ENCODE results near the gene SERPINE1. TPM values are rescaled to one million over a fixed set of nuclear protein-coding genes. Genes with fewer than 3 reads are reported as not detected.
"Not testable (repeated sequence)": the region's sequence is repeated elsewhere in the genome, so short reads cannot be mapped to it uniquely, and the experiment has no call there.

Gene SERPINE1
- total and polyA plus RNA-seq, 5 experiments from 2014 or later: 0.11 TPM; not detected in 4

- no peaks in the 10 kb centered on the region for H3K36me3 Mint-ChIP-seq
- H3K4me3 Mint-ChIP-seq: no peak overlapping the region
- no peak for ATAC-seq
- H3K4me1 Mint-ChIP-seq: peaks cover 7 to 16% (median 15%) of the 10 kb centered on the region in 4 donors
- no peaks in the 10 kb centered on the region for H3K9me3 Mint-ChIP-seq
- POLR2A ChIA-PET: interaction anchor here (0.6 kb wide), 1 partner anchor 24 kb away, joined by 4 read pairs; no protein-coding TSS in a partner anchor
- H3K27ac Mint-ChIP-seq: peak overlapping the region in 1 of 10 donors; percentile 67
- DNase-seq: no peak
- H3K27me3 Mint-ChIP-seq: peaks cover 16 to 53% (median 21%) of the 10 kb centered on the region in 5 donors
These were observed 7.0 kb upstream of the SERPINE1 start for GRCh38 chr7:101119876-101120275.

- H3K27me3 Mint-ChIP-seq: peaks cover 17 to 58% (median 25%) of the 10 kb centered on the region in 5 donors
- ATAC-seq (no peak), DNase-seq (no peak)
- POLR2A ChIA-PET: interaction anchor here (0.7 kb wide), 1 partner anchor 20 kb away, joined by 3 read pairs; no protein-coding TSS in a partner anchor
- H3K9me3 Mint-ChIP-seq: no peaks in the 10 kb centered on the region
- H3K4me1 Mint-ChIP-seq: peaks cover 7 to 20% (median 18%) of the 10 kb centered on the region in 4 donors
- no peak overlapping the region for H3K27ac Mint-ChIP-seq
- no peaks in the 10 kb centered on the region for H3K36me3 Mint-ChIP-seq
- H3K4me3 Mint-ChIP-seq: no peak overlapping the region
These were observed 6.6 kb upstream of the SERPINE1 start for GRCh38 chr7:101120315-101120714.

GRCh38 chr7:101121631-101121990 lies 5.3 kb upstream of the SERPINE1 start:
- H3K36me3 Mint-ChIP-seq, H3K9me3 Mint-ChIP-seq, DNase-seq, ATAC-seq, POLR2A ChIA-PET: not testable (repeated sequence)
- Mint-ChIP-seq H3K4me3 (peak overlapping the region in 3 of 10 donors; percentile 11 to 40 (median 37)), H3K27ac (peak overlapping the region in 1 of 10 donors; percentile 89), H3K4me1 (peaks cover 13 to 33% (median 27%) of the 10 kb centered on the region in 4 donors), H3K27me3 (peaks cover 17 to 70% (median 28%) of the 10 kb centered on the region in 5 donors)

GRCh38 chr7:101121991-101122932 lies 4.6 kb upstream of the SERPINE1 start:
- Mint-ChIP-seq H3K36me3 (no peaks in the 10 kb centered on the region), H3K9me3 (no peaks in the 10 kb centered on the region), H3K4me1 (peaks cover 20 to 40% (median 33%) of the 10 kb centered on the region in 4 donors), H3K27ac (peak overlapping the region in 2 of 10 donors; percentile 29 to 89), H3K27me3 (peaks cover 23 to 75% (median 34%) of the 10 kb centered on the region in 5 donors), H3K4me3 (peak overlapping the region in 5 of 10 donors; percentile 11 to 61 (median 37))
- no peak for DNase-seq
- no peak for ATAC-seq
- POLR2A ChIA-PET: no interaction called here

- DNase-seq (no peak), ATAC-seq (no peak)
- Mint-ChIP-seq H3K4me1 (peaks cover 24 to 47% (median 38%) of the 10 kb centered on the region in 4 donors), H3K36me3 (no peaks in the 10 kb centered on the region), H3K9me3 (no peaks in the 10 kb centered on the region), H3K27me3 (peaks cover 25 to 84% (median 35%) of the 10 kb centered on the region in 5 donors), H3K4me3 (peak overlapping the region in 2 of 10 donors; percentile 3 to 52), H3K27ac (no peak overlapping the region)
- POLR2A ChIA-PET: interaction anchor here (0.6 kb wide), 1 partner anchor 28 kb away, joined by 4 read pairs; no protein-coding TSS in a partner anchor
These were observed 3.8 kb upstream of the SERPINE1 start for GRCh38 chr7:101122933-101123702.

GRCh38 chr7:101123703-101124068 lies 3.2 kb upstream of the SERPINE1 start:
- Mint-ChIP-seq H3K27me3 (peaks cover 25 to 87% (median 35%) of the 10 kb centered on the region in 5 donors), H3K4me3 (no peak overlapping the region), H3K36me3 (no peaks in the 10 kb centered on the region), H3K9me3 (no peaks in the 10 kb centered on the region), H3K4me1 (peaks cover 24 to 47% (median 39%) of the 10 kb centered on the region in 4 donors), H3K27ac (no peak overlapping the region)
- ATAC-seq (no peak), DNase-seq (no peak)
- POLR2A ChIA-PET: interaction anchor here (0.6 kb wide), 1 partner anchor 27 kb away, joined by 4 read pairs; no protein-coding TSS in a partner anchor

GRCh38 chr7:101124376-101125056 lies 2.4 kb upstream of the SERPINE1 start:
- Mint-ChIP-seq H3K4me1 (peaks cover 24 to 47% (median 39%) of the 10 kb centered on the region in 4 donors), H3K4me3 (no peak overlapping the region), H3K36me3 (no peaks in the 10 kb centered on the region), H3K9me3 (no peaks in the 10 kb centered on the region), H3K27ac (peak overlapping the region in 2 of 10 donors; percentile 53 to 58), H3K27me3 (peaks cover 25 to 89% (median 38%) of the 10 kb centered on the region in 5 donors)
- DNase-seq: no peak
- ATAC-seq: no peak
- POLR2A ChIA-PET: no interaction called here

GRCh38 chr7:101125989-101126650 lies 784 bp upstream of the SERPINE1 start:
- Mint-ChIP-seq H3K4me3 (peak overlapping the region in 7 of 10 donors; percentile 42 to 76 (median 66)), H3K4me1 (peaks cover 24 to 47% (median 38%) of the 10 kb centered on the region in 4 donors)
- POLR2A ChIA-PET: no interaction called here

GRCh38 chr7:101127460-101128039 lies 646 bp downstream of the SERPINE1 start:
- POLR2A ChIA-PET: no interaction called here
- Mint-ChIP-seq H3K27ac (peak overlapping the region in 3 of 10 donors; percentile 63 to 81 (median 71)), H3K4me1 (peaks cover 22 to 38% (median 31%) of the 10 kb centered on the region in 4 donors), H3K36me3 (no peaks in the 10 kb centered on the region), H3K9me3 (no peaks in the 10 kb centered on the region), H3K27me3 (peaks cover 24 to 85% (median 34%) of the 10 kb centered on the region in 5 donors), H3K4me3 (peak overlapping the region in 7 of 10 donors; percentile 61 to 76 (median 66))
- DNase-seq (no peak), ATAC-seq (no peak)

More at GRCh38 chr7:101125989-101126650, 784 bp upstream of the SERPINE1 start:
- H3K27me3 Mint-ChIP-seq: peaks cover 25 to 87% (median 37%) of the 10 kb centered on the region in 5 donors
- H3K36me3 Mint-ChIP-seq: no peaks in the 10 kb centered on the region
- H3K27ac Mint-ChIP-seq: no peak overlapping the region
- peak; percentile 12 to 22 for ATAC-seq
- DNase-seq: no peak
- no peaks in the 10 kb centered on the region for H3K9me3 Mint-ChIP-seq

GRCh38 chr7:101128040-101128834 lies 1.3 kb downstream of the SERPINE1 start:
- POLR2A ChIA-PET: no interaction called here
- ATAC-seq (no peak), DNase-seq (no peak)
- Mint-ChIP-seq H3K9me3 (no peaks in the 10 kb centered on the region), H3K27ac (no peak overlapping the region), H3K4me3 (no peak overlapping the region), H3K4me1 (peaks cover 22 to 38% (median 29%) of the 10 kb centered on the region in 4 donors), H3K36me3 (no peaks in the 10 kb centered on the region), H3K27me3 (peaks cover 20 to 84% (median 30%) of the 10 kb centered on the region in 5 donors)
